HL-60 (cell line): ENCODE results near the gene EMC8.

ENCODE experiments used
- DNase-seq, 2 experiments: peaks; one replicate each; pipeline ENCODE4 v3.0.0-alpha.2; 2010 to 2020; ENCODE audit warnings: low read depth in 1 of 2, low spot score in 1 of 2
- H3K27ac ChIP-seq: fragments of 250-450 bp; sonication (Bioruptor Pico); replicated peaks from 2 replicates; pipeline ENCODE4 v1.5.1; 2020; ENCODE audit warnings: mild to moderate bottlenecking, moderate library complexity
- H3K27me3 ChIP-seq: fragments of 250-450 bp; sonication (Bioruptor Pico); 2 replicates; pipeline ENCODE4 v1.5.1; 2021; ENCODE audit warnings: mild to moderate bottlenecking, moderate library complexity; ENCODE audit not compliant: insufficient read depth, poor library complexity, severe bottlenecking
- H3K4me3 ChIP-seq: replicated peaks from 2 replicates; pipeline ENCODE4 v1.5.1; 2011; ENCODE audit warnings: mild to moderate bottlenecking, control low read depth, low read length; ENCODE audit not compliant: insufficient read depth
- GABPA ChIP-seq: IDR thresholded peaks from 2 replicates; pipeline ENCODE4 v1.6.1; 2012; ENCODE audit warnings: low read depth
- POLR2AphosphoS5 ChIP-seq: IDR thresholded peaks from 2 replicates; pipeline ENCODE4 v1.6.1; 2012; ENCODE audit warnings: low read depth
- SPI1 ChIP-seq: IDR thresholded peaks from 2 replicates; pipeline ENCODE4 v1.6.1; 2012; ENCODE audit warnings: low read depth, mild to moderate bottlenecking, borderline replicate concordance
- TF ChIP-seq, protein P1 (sequence below): IDR thresholded peaks from one replicate; pipeline ENCODE4 v1.5.1; 2011; ENCODE audit warnings: low read length, control low read depth, inconsistent platforms; ENCODE audit not compliant: insufficient read depth
- TF ChIP-seq, protein P2 (sequence below): IDR thresholded peaks from 2 replicates; pipeline ENCODE4 v1.6.1; 2012; ENCODE audit warnings: low read depth; ENCODE audit not compliant: insufficient replicate concordance

The EMC8 gene

DNA sequence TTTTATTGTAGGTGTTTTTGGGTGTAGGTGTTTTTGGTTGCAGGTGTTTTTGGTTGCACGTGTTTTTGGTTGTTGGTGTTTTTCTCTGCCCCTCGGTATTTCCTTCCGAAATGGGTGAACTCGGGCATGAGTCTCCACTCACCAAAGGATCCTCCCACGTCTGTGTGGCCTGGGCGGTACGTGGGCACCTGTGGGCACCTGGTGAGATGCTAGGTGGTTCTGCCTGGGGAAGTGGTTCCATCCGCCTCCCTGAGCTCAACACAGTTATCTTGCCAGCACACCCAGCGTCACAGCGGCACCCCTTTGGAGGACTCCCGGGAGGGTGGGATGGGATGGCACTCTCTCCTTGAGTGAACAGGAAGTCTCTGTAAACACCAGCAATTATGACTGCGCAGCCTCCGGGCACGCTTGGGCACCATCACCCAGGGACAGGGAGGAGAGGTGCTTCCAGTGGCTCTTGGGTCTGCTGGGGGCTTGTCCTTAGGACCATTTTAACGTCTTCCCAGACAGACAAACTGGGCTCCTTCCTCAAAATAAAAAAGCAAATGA, 29.9 kb upstream of the EMC8 start:
- no peaks in the 10 kb centered on the region for H3K27me3 ChIP-seq
- H3K4me3 ChIP-seq: no peak overlapping the region
- H3K27ac ChIP-seq: no peak overlapping the region
- TF ChIP-seq, protein P1, sequence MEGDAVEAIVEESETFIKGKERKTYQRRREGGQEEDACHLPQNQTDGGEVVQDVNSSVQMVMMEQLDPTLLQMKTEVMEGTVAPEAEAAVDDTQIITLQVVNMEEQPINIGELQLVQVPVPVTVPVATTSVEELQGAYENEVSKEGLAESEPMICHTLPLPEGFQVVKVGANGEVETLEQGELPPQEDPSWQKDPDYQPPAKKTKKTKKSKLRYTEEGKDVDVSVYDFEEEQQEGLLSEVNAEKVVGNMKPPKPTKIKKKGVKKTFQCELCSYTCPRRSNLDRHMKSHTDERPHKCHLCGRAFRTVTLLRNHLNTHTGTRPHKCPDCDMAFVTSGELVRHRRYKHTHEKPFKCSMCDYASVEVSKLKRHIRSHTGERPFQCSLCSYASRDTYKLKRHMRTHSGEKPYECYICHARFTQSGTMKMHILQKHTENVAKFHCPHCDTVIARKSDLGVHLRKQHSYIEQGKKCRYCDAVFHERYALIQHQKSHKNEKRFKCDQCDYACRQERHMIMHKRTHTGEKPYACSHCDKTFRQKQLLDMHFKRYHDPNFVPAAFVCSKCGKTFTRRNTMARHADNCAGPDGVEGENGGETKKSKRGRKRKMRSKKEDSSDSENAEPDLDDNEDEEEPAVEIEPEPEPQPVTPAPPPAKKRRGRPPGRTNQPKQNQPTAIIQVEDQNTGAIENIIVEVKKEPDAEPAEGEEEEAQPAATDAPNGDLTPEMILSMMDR: no peak
- no peak for TF ChIP-seq SPI1
- TF ChIP-seq POLR2AphosphoS5: no peak
- no peak for DNase-seq

DNA sequence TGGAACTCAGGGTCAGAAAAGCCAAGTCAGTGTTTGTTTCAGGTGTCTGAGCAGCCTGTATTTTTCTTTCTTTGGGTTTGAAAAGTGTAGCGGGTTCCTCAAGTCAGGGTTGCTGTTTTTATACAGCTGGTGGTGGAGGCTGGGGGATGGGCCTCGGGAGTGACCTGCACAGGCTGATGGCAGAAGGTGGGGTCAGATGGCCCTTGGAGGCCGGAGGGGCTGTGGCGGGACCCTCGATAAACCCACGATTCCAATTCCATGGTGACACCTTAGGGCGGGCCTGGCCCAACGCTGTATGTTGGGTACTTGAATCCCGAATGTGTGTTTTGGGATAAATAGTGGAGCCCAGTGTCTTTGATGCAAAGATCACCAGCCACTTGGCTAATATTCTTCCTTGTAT, 28.8 kb upstream of the EMC8 start:
- no peak overlapping the region for H3K4me3 ChIP-seq
- DNase-seq: no peak
- no peak for TF ChIP-seq GABPA
- no peak for TF ChIP-seq POLR2AphosphoS5
- TF ChIP-seq, protein P2, sequence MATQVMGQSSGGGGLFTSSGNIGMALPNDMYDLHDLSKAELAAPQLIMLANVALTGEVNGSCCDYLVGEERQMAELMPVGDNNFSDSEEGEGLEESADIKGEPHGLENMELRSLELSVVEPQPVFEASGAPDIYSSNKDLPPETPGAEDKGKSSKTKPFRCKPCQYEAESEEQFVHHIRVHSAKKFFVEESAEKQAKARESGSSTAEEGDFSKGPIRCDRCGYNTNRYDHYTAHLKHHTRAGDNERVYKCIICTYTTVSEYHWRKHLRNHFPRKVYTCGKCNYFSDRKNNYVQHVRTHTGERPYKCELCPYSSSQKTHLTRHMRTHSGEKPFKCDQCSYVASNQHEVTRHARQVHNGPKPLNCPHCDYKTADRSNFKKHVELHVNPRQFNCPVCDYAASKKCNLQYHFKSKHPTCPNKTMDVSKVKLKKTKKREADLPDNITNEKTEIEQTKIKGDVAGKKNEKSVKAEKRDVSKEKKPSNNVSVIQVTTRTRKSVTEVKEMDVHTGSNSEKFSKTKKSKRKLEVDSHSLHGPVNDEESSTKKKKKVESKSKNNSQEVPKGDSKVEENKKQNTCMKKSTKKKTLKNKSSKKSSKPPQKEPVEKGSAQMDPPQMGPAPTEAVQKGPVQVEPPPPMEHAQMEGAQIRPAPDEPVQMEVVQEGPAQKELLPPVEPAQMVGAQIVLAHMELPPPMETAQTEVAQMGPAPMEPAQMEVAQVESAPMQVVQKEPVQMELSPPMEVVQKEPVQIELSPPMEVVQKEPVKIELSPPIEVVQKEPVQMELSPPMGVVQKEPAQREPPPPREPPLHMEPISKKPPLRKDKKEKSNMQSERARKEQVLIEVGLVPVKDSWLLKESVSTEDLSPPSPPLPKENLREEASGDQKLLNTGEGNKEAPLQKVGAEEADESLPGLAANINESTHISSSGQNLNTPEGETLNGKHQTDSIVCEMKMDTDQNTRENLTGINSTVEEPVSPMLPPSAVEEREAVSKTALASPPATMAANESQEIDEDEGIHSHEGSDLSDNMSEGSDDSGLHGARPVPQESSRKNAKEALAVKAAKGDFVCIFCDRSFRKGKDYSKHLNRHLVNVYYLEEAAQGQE: no peak
- TF ChIP-seq, protein P1: no peak
- no peak for TF ChIP-seq SPI1
- no peaks in the 10 kb centered on the region for H3K27me3 ChIP-seq
- no peak overlapping the region for H3K27ac ChIP-seq

DNA sequence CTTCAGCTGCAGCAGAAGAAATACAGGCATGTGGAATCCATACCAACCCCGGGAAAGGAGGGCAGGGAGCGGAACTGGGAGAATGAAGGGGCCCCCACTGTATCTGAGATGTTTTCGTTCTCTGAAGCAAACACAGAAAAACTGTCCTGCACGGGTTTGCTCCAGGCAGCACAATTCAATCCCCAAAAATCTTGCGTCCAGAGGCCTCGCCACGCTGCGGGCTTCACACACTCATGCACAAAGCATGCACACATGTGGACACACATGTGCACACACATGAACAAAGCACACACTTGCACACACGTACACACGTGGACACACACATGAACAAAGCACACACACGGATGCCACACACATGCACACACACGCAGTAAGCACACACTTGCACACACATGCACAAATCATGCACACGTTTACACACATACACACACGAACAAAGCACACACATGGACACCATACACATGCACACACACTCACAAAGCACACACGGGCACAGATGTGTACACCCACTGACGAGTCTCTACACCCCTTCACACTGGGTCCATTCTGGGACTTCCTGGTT, 27.4 kb upstream of the EMC8 start:
- Histone ChIP-seq H3K4me3 (no peak overlapping the region), H3K27ac (no peak overlapping the region), H3K27me3 (no peaks in the 10 kb centered on the region)
- no peak for TF ChIP-seq SPI1
- TF ChIP-seq GABPA: no peak
- TF ChIP-seq, protein P2: no peak
- TF ChIP-seq, protein P1: no peak
- TF ChIP-seq POLR2AphosphoS5: no peak
- DNase-seq: no peak

DNA sequence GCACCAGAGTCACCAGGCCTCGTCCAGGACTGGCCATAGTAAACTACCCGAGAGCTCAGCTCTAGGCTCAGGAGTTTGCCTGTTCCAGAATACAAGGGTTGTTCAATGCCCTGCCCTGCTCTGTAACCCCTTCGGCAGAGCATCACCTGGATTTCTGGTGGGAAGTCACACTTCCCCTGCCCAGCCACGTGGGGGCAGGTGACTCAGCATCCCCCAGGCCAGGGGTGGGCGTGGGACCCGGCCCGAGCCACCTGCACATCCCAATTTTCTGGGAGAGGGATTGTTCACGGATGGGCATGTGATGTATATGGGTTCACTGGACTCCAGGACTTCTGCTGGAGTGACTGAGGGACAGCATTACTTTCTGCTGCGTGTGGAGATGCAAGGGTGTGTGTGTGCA, 26.0 kb upstream of the EMC8 start:
- no peak for DNase-seq
- Histone ChIP-seq H3K27me3 (no peaks in the 10 kb centered on the region), H3K27ac (no peak overlapping the region), H3K4me3 (no peak overlapping the region)
- TF ChIP-seq, protein P1: no peak
- TF ChIP-seq GABPA (no peak), SPI1 (no peak), POLR2AphosphoS5 (no peak)
- TF ChIP-seq, protein P2: no peak
